PC-3 (cell line): ENCODE data around the gene CCNY. TPM values are rescaled to one million over a fixed set of nuclear protein-coding genes. Genes with fewer than 3 reads are reported as not detected.

ENCODE experiments used
- ATAC-seq: fragments of 200-7000 bp; cut with Tn5 transposase; 2 replicates; pipeline ENCODE4 v1.9.1; 2020; ENCODE audit warnings: mild to moderate bottlenecking, moderate library complexity
- BruUV-seq: library from RNA; stranded (reverse); fragments of 400-500 nt; replicated peaks from 2 replicates; lab custom pipeline; 2021; lab: Mats Ljungman, UMichigan
- CTCF ChIA-PET: fragments of 300-600 bp; sonication (Branson Sonifier 250); formaldehyde crosslinking; loops from one replicate; lab custom pipeline; 2022; ENCODE audit warnings: antibody characterized with exemption; lab: Charles Lee
- POLR2A ChIA-PET: fragments of 300-600 bp; sonication (Branson Sonifier 250); formaldehyde crosslinking; loops from one replicate; lab custom pipeline; 2022; ENCODE audit warnings: antibody characterized with exemption; ENCODE audit not compliant: unreplicated experiment; lab: Charles Lee
- DNase-seq: peaks from one replicate; pipeline ENCODE4 v3.0.0-alpha.2; 2015
- H2AFZ ChIP-seq: fragments of 300-600 bp; sonication (generic); 2 replicates; pipeline ENCODE4 v1.6.0; 2016; ENCODE audit warnings: antibody characterized with exemption, low read length
- H3F3A ChIP-seq: fragments of 300-600 bp; sonication (generic); one replicate; pipeline ENCODE4 v1.6.0; 2017; ENCODE audit warnings: antibody characterized with exemption, low read length, control low read depth, mild to moderate bottlenecking; ENCODE audit not compliant: unreplicated experiment
- H3K27ac ChIP-seq: fragments of 300-600 bp; sonication (generic); 2 replicates; pipeline ENCODE4 v1.5.1; 2016; ENCODE audit warnings: mild to moderate bottlenecking, low read length
- H3K27me3 ChIP-seq: fragments of 300-600 bp; sonication (generic); 2 replicates; pipeline ENCODE4 v1.6.1; 2016; ENCODE audit warnings: low read length, mixed read lengths
- H3K36me3 ChIP-seq: fragments of 300-600 bp; sonication (generic); 2 replicates; pipeline ENCODE4 v1.6.1; 2016; ENCODE audit warnings: low read depth, mixed run types, low read length, mixed read lengths
- H3K4me1 ChIP-seq: fragments of 300-600 bp; sonication (generic); 2 replicates; pipeline ENCODE4 v1.5.1; 2016; ENCODE audit warnings: low read length; ENCODE audit not compliant: insufficient read depth
- H3K4me2 ChIP-seq: fragments of 300-600 bp; sonication (generic); 2 replicates; pipeline ENCODE4 v1.6.0; 2016; ENCODE audit warnings: low read length
- H3K4me3 ChIP-seq: fragments of 300-600 bp; sonication (generic); 2 replicates; pipeline ENCODE4 v1.5.1; 2016; ENCODE audit warnings: mild to moderate bottlenecking, low read length, mixed read lengths
- H3K79me2 ChIP-seq: fragments of 300-600 bp; sonication (generic); 2 replicates; pipeline ENCODE4 v1.6.1; 2017; ENCODE audit warnings: low read length, mixed read lengths
- H3K9ac ChIP-seq: fragments of 300-600 bp; sonication (generic); 2 replicates; pipeline ENCODE4 v1.6.0; 2016; ENCODE audit warnings: mild to moderate bottlenecking, low read length
- H3K9me2 ChIP-seq: fragments of 300-600 bp; sonication (generic); replicated peaks from 2 replicates; pipeline ENCODE4 v1.6.1; 2016; ENCODE audit warnings: mixed run types, low read length, mixed read lengths
- H3K9me3 ChIP-seq: fragments of 300-600 bp; sonication (generic); 2 replicates; pipeline ENCODE4 v1.6.1; 2016; ENCODE audit warnings: low read length, mixed read lengths
- H4K20me1 ChIP-seq: fragments of 300-600 bp; sonication (generic); 2 replicates; pipeline ENCODE4 v1.6.1; 2016; ENCODE audit warnings: low read length, mixed read lengths
- CTCF ChIP-seq: fragments of 300-600 bp; sonication (generic); conservative IDR thresholded peaks from 2 replicates; pipeline ENCODE4 v1.5.1; 2017; ENCODE audit warnings: antibody characterized with exemption, low read depth, mild to moderate bottlenecking, low read length
- EZH2 ChIP-seq: fragments of 300-600 bp; sonication (generic); IDR thresholded peaks from one replicate; pipeline ENCODE4 v1.6.1; 2017; ENCODE audit warnings: antibody characterized with exemption, mild to moderate bottlenecking, low read length; ENCODE audit not compliant: unreplicated experiment
- EZH2phosphoT487 ChIP-seq: fragments of 300-600 bp; sonication (generic); IDR thresholded peaks from 2 replicates; pipeline ENCODE4 v1.6.1; 2018; ENCODE audit warnings: mild to moderate bottlenecking, antibody characterized with exemption, low read length, borderline replicate concordance
- intact Hi-C: fragments of 100-400 bp; cut with micrococcal nuclease; formaldehyde crosslinking; loops from 2 replicates; pipeline ENCODE4 v1.9.0; 2023
- total RNA-seq: library from RNA; depleted of rRNA; stranded (reverse); fragments of >200 nt; gene quantifications from 2 replicates; pipeline ENCODE4 v1.2.3, GENCODE V29; 2014

The CCNY gene
- total RNA-seq, 1 experiment from 2014 or later: 146 TPM

DNA sequence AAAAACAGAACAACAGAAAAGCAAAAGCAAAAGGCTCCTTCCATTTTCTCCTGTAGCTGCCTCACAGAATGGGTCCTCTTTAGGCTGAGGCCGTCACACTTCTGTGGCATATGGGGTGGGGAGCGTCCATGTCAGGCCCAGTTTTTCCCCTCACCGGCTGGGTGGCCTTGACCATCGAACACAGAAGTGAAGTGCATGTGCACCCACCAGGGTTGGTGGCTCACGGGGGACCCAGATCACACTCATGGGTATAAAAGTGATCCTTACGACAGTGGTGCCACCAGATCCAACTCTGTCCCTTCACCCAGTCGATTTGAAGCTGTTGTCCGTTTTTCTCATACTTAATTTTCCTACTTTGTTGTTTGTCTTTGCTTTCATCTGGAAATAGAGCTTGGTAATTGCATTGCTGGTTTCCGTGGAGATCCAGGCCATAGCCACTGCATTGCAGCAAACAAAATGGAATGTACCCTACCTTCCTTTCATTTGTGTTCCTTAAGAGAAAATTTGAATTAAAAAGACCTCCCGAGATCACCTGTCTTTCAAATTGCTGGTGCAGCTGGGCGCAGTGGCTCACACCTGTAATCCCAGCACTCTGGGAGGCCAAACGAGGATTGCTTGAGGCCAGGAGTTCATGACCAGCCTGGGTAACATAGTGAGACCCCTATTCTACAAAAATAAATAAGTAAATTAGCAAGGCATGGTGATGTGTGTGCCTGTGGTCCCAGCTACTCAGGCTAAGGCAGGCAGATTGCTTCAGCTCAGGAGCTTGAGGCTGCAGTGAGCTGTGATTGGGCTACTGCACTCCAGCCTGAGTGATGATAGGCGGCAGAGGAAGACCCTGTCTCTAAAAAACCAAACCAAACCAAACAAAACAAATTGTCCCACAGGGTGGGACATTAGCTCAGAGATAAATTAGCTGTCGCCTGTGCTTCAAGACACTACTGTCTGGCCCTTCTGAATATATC lies 258.1 kb downstream of the CCNY start:
- Histone ChIP-seq H3K4me3 (no peak overlapping the region), H3K9ac (no peak overlapping the region), H3K9me2 (no peaks in the 10 kb centered on the region), H3K27ac (no peak overlapping the region), H3K4me2 (no peak overlapping the region), H3F3A (no peaks in the 10 kb centered on the region), H3K36me3 (no peaks in the 10 kb centered on the region), H3K4me1 (no peaks in the 10 kb centered on the region), H4K20me1 (no peaks in the 10 kb centered on the region), H3K9me3 (no peaks in the 10 kb centered on the region), H3K79me2 (no peaks in the 10 kb centered on the region), H3K27me3 (no peaks in the 10 kb centered on the region), H2AFZ (no peak overlapping the region)
- intact Hi-C loops: no loop called here
- no TSS peak for BruUV-seq
- TF ChIP-seq CTCF: no peak
- TF ChIP-seq EZH2: no peak
- no peak for TF ChIP-seq EZH2phosphoT487
- CTCF ChIA-PET: interaction anchor here (0.7 kb wide), 1 partner anchor 32 kb away, joined by 3 read pairs; no protein-coding TSS in a partner anchor
- no peak for DNase-seq
- no peak for ATAC-seq
- POLR2A ChIA-PET: interaction anchor here (0.6 kb wide), 1 partner anchor 15 kb away, joined by 4 read pairs; no protein-coding TSS in a partner anchor

DNA sequence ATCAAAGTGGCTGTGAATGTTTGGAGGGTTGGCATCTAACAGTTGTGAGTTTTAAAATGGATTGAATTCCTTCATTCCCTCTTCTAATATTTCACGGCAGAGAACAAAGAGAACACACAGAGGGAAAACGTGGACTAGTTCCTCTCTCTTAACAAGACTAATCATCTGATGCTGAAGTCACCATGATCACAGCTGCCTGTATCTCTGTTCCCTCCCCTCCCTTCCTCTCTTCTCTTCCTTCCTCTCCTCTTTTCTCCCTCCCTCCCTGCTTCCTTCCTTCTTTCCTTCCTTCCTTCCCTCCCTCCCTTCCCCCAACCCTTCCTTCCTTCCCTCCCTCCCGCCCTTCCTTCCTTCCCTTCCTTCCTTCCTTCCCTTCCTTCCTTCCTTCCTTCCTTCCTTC lies 258.8 kb downstream of the CCNY start:
- DNase-seq: no peak
- no peaks in the 10 kb centered on the region for H3K79me2 ChIP-seq
- no peak overlapping the region for H3K4me2 ChIP-seq
- no peak overlapping the region for H3K9ac ChIP-seq
- ATAC-seq: no peak
- H3K9me2 ChIP-seq: no peaks in the 10 kb centered on the region
- no peaks in the 10 kb centered on the region for H3K4me1 ChIP-seq
- TF ChIP-seq EZH2phosphoT487 (no peak), CTCF (no peak), EZH2 (no peak)
- no peak overlapping the region for H3K4me3 ChIP-seq
- no peaks in the 10 kb centered on the region for H3F3A ChIP-seq
- no TSS peak for BruUV-seq
- no peaks in the 10 kb centered on the region for H4K20me1 ChIP-seq
- intact Hi-C loops: no loop called here
- no peaks in the 10 kb centered on the region for H3K27me3 ChIP-seq
- ChIA-PET POLR2A (no interaction called here), CTCF (no interaction called here)
- no peak overlapping the region for H2AFZ ChIP-seq
- H3K27ac ChIP-seq: no peak overlapping the region
- no peaks in the 10 kb centered on the region for H3K9me3 ChIP-seq
- no peaks in the 10 kb centered on the region for H3K36me3 ChIP-seq
